D721Med (cell line): ENCODE data around the gene SOX1.

Source experiments
- DNase-seq: peaks from one replicate; pipeline ENCODE4 v3.0.0; 2011; ENCODE audit warnings: low spot score; ENCODE audit not compliant: insufficient read length
- FAIRE-seq: peaks from 2 replicates; lab custom pipeline; 2011; peaks lifted over from hg19 to GRCh38; lab: Jason Lieb, UNC
- TF ChIP-seq, protein P1 (sequence below): IDR thresholded peaks from 2 replicates; pipeline ENCODE4 v1.5.1; 2012; ENCODE audit warnings: mild to moderate bottlenecking, control low read depth; ENCODE audit not compliant: insufficient read depth; ENCODE audit errors: missing control alignments

SOX1 gene

DNA sequence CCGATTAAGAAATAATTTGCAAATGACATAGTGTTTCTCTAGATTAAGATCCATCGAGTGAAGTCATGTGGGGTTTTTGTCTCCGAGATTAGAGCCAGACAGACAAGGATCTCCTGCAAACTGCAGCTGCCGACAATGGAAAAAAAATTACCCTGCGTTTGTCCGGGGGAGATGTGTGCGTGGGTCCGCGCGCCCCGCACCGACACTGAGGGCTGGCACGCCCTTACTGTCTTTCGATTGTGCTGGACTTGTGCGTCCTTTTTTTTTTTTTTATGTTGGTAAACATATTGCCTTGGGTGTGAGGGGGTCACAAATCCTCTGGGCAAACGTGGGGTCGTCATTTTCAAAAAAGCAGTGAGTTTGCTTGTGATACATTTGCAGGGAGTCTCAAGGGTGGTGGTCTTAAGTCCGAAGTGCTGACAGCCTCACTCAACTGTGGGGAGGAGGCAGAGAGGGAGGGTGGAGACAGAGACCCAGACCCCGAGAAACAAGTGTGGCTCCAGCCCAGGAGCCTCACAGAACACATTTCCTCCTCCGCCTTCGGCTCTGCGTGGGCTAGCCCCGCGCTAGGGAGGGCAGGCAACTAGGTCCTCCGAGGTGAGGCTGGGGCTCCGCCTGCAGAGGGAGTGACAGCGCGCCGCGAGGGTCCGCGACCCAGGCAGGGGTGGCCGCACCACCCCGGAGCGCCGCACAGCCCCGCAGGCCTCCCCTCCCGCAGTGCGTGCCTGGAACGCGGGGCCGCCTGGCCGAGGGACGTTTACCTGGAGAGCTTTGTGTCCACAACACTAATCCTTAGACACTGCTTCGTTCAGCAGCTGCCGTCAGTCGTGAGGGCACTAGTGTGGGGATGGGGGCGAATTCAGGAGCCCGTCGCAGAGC is 11.7 kb upstream of the SOX1 start:
- no peak for DNase-seq
- no peak for FAIRE-seq
- TF ChIP-seq, protein P1, sequence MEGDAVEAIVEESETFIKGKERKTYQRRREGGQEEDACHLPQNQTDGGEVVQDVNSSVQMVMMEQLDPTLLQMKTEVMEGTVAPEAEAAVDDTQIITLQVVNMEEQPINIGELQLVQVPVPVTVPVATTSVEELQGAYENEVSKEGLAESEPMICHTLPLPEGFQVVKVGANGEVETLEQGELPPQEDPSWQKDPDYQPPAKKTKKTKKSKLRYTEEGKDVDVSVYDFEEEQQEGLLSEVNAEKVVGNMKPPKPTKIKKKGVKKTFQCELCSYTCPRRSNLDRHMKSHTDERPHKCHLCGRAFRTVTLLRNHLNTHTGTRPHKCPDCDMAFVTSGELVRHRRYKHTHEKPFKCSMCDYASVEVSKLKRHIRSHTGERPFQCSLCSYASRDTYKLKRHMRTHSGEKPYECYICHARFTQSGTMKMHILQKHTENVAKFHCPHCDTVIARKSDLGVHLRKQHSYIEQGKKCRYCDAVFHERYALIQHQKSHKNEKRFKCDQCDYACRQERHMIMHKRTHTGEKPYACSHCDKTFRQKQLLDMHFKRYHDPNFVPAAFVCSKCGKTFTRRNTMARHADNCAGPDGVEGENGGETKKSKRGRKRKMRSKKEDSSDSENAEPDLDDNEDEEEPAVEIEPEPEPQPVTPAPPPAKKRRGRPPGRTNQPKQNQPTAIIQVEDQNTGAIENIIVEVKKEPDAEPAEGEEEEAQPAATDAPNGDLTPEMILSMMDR: no peak

DNA sequence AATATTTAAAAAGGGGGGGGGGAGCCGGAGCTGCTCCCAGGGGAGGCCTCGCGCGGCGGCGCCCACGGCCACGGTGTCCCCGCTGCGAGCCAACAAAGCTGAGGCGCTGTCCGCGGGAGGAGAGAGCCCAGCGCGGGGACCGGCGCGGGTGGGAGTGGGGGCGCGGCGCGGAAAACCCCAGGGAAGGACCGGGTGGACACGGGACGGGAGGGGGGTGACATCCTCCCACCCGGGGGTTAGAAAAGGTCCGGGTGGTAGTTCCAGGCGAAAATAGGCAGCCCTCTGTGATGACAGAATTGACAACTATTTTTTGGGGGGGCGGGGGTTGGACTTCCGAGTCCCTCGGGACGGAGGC is 11.1 kb upstream of the SOX1 start:
- FAIRE-seq: no peak
- DNase-seq: no peak
- TF ChIP-seq, protein P1: no peak

DNA sequence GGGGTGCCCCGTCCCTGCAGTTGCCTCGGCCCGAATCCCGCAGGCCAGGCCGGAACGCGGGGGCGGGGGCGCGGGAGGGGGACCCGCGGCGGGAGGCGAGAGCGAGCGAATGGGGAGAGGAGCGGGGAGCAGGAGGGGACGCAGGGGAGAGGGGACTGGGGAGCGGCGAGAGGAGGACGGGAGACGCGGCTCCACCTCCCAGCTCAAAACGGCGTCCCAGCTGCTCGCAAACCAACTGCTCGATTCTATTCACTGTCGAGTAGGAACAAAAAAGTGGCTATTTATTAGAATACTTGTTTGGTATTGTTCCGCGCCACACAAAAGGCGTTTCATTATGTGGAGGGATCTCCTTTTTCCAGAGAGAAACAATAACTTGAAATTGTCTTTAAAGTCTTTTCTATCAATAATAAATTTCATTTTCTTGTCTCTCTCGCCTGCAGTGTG is 10.6 kb upstream of the SOX1 start:
- TF ChIP-seq, protein P1: no peak
- DNase-seq: no peak
- no peak for FAIRE-seq

GRCh38 chr13:112056739-112057438 is 10.1 kb upstream of the SOX1 start:
- FAIRE-seq (no peak), DNase-seq (no peak)
- TF ChIP-seq, protein P1: no peak

GRCh38 chr13:112057439-112057735 is 9.6 kb upstream of the SOX1 start:
- TF ChIP-seq, protein P1: no peak
- DNase-seq (no peak), FAIRE-seq (no peak)

DNA sequence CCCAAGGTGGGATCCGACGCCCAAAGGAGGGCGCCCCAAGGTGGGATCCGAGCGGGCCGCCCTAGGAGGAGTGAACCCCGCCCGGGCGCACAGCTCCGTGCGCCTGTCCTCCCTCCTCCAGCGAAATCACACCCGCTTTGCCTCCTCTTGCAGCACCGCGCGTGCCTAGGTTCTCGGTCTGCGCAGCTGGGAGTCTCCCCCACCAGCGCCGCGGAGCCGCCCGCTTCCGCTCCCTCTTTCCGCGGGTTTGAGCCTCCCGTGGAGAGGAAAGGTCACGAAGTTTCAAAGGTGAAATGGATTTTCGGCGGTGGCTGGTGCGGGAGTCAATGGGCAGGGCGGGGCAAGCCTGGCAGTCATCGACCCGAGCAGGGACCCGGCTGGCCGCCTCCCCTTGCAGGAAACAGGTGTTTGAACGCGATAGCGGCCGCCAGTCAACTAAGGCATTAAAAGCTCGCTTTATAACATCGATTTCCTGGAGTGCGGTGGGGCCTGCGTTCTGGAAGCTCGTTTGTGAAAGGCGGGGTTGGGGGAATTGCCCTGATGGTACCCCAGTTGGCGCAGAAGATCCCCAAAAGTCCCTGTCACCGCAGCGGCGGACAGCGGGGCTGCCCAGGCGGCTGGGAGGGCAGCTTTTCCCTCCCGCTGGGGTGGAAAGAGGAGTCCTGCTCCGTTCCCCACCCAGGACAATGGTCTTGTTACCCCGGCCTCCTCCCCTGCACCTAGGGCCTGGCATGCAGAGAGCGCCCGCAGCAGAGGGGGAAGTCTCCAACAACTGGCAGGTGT is 9.0 kb upstream of the SOX1 start:
- TF ChIP-seq, protein P1: no peak
- DNase-seq (no peak), FAIRE-seq (no peak)
